ENCODE results near the gene OGFOD3. TPM values are rescaled to one million over a fixed set of nuclear protein-coding genes. Genes with fewer than 3 reads are reported as not detected.

Gene OGFOD3
- total RNA-seq, 1 experiment from 2014 or later: 53.6 TPM

DNA sequence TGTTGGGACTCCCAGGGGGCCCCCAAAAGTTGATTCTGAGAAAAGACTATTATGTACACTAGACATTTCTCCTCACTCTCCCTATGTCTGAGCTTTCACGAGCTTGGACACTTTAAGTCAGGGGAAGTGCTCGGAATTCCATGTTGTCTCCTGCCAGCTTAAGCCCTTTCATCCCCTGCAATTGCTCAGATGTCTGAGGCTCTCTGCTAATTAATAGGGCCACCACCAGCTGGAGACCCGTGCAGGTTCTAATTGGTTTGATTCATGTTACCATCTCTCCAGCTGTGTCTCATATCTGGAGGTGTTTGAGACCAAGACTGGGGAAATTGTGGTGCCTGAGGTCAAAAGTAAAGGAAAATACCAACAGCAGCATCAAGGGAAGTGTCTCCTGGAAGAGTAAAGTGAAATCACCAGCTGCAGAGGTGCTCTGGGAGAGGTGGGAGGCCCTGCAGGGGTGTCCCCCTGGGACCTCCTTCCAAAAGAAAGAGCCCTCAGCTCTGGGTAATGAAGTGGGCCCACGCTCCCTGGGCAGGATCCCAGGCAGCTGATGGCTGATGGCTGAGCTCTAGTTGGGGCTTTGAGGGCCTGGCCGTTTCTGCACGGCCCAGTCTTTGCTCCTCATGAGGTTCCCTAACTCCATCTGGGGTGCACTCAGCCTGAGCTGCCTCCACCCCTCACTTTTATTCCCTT lies 52.6 kb downstream of the OGFOD3 start:
- intact Hi-C loops (cut with micrococcal nuclease): no loop called here
- ChIA-PET CTCF (no interaction called here), RAD21 (ENCODE audit: low non-redundant PET in 1 of 2, low total read pairs in 2 of 2, uncharacterized antibody in 2 of 2, unreplicated experiment in 2 of 2) (interaction anchor here in 1 of 2 experiments (1.0 kb wide), 1 partner anchor 28 kb away, joined by 3 read pairs; no protein-coding TSS in a partner anchor), POLR2A (interaction anchor here (1.7 kb wide), 1 partner anchor 28 kb away, joined by 5 read pairs; no protein-coding TSS in a partner anchor)
- Histone ChIP-seq H3K4me2 (ENCODE audit: low read length) (no peak overlapping the region), H3K27ac (ENCODE audit: low read depth, low read length) (no peak overlapping the region), H4K20me1 (ENCODE audit: insufficient read depth) (no peaks in the 10 kb centered on the region), H3K27me3 (ENCODE audit: insufficient read depth, low read length) (no peaks in the 10 kb centered on the region), H3K9me2 (ENCODE audit: insufficient read depth) (no peaks in the 10 kb centered on the region), H3K9ac (ENCODE audit: low read length) (no peak overlapping the region), H3K79me2 (ENCODE audit: insufficient read depth, low read length) (no peaks in the 10 kb centered on the region), H3K4me3 (replicated peaks in 1 of 2; ENCODE audit: low read depth in 1 of 2, low read length in 2 of 2) (no peak overlapping the region), H3K9me3 (ENCODE audit: control insufficient read depth in 1 of 2, insufficient read depth in 1 of 2, low read depth in 1 of 2, low read length in 2 of 2) (no peaks in the 10 kb centered on the region), H2AFZ (ENCODE audit: low read depth, low read length, poor library complexity, severe bottlenecking) (no peak overlapping the region), H3K36me3 (ENCODE audit: control insufficient read depth in 1 of 2, insufficient read depth in 2 of 2, low read length in 2 of 2) (no peaks in the 10 kb centered on the region), H3K4me1 (ENCODE audit: control insufficient read depth in 1 of 2, insufficient read depth in 2 of 2, low read length in 2 of 2) (peaks cover 15 to 19% of the 10 kb centered on the region in 2 experiments)
- ATAC-seq: no peak
- no peak for DNase-seq (ENCODE audit: low read depth, low spot score)
- BruUV-seq (replicated peaks): no TSS peak
- TF ChIP-seq, protein P1, sequence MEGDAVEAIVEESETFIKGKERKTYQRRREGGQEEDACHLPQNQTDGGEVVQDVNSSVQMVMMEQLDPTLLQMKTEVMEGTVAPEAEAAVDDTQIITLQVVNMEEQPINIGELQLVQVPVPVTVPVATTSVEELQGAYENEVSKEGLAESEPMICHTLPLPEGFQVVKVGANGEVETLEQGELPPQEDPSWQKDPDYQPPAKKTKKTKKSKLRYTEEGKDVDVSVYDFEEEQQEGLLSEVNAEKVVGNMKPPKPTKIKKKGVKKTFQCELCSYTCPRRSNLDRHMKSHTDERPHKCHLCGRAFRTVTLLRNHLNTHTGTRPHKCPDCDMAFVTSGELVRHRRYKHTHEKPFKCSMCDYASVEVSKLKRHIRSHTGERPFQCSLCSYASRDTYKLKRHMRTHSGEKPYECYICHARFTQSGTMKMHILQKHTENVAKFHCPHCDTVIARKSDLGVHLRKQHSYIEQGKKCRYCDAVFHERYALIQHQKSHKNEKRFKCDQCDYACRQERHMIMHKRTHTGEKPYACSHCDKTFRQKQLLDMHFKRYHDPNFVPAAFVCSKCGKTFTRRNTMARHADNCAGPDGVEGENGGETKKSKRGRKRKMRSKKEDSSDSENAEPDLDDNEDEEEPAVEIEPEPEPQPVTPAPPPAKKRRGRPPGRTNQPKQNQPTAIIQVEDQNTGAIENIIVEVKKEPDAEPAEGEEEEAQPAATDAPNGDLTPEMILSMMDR (IDR thresholded peaks at IDR 0.05 in 2 of 3, conservative IDR thresholded peaks at IDR 0.05 in 1 of 3; ENCODE audit: borderline replicate concordance in 1 of 3, insufficient read depth in 1 of 3, low read depth in 2 of 3, low read length in 2 of 3): no peak
- TF ChIP-seq ZNF274 (IDR thresholded peaks at IDR 0.05; ENCODE audit: low read depth, low read length) (no peak), POLR2A (IDR thresholded peaks at IDR 0.05; ENCODE audit: borderline replicate concordance, extremely low read depth, insufficient read depth, insufficient read length) (no peak), TCF7L2 (IDR thresholded peaks at IDR 0.05; ENCODE audit: borderline replicate concordance, extremely low read depth, insufficient read depth, insufficient read length) (no peak), JUND (IDR thresholded peaks at IDR 0.05) (no peak), RAD21 (IDR thresholded peaks at IDR 0.05; ENCODE audit: low read depth) (no peak), CEBPB (IDR thresholded peaks at IDR 0.05; ENCODE audit: low read depth) (no peak), EZH2 (IDR thresholded peaks at IDR 0.05) (no peak), SIN3A (IDR thresholded peaks at IDR 0.05; ENCODE audit: low read depth) (no peak)
- TF ChIP-seq, protein P2, sequence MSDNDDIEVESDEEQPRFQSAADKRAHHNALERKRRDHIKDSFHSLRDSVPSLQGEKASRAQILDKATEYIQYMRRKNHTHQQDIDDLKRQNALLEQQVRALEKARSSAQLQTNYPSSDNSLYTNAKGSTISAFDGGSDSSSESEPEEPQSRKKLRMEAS (IDR thresholded peaks at IDR 0.05): no peak
- TF ChIP-seq, protein P3, sequence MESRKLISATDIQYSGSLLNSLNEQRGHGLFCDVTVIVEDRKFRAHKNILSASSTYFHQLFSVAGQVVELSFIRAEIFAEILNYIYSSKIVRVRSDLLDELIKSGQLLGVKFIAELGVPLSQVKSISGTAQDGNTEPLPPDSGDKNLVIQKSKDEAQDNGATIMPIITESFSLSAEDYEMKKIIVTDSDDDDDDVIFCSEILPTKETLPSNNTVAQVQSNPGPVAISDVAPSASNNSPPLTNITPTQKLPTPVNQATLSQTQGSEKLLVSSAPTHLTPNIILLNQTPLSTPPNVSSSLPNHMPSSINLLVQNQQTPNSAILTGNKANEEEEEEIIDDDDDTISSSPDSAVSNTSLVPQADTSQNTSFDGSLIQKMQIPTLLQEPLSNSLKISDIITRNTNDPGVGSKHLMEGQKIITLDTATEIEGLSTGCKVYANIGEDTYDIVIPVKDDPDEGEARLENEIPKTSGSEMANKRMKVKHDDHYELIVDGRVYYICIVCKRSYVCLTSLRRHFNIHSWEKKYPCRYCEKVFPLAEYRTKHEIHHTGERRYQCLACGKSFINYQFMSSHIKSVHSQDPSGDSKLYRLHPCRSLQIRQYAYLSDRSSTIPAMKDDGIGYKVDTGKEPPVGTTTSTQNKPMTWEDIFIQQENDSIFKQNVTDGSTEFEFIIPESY (IDR thresholded peaks at IDR 0.05; ENCODE audit: extremely low read depth, insufficient replicate concordance, low read length): no peak

Data from HCT116 (cell line).